Fibroblast of peridontal ligament (primary cell): ENCODE measurements around the gene DBF4B.

Experiments used
- DNase-seq: peaks from one replicate; pipeline ENCODE4 v3.0.0-alpha.2; 2010; ENCODE audit errors: extremely low read depth

The DBF4B gene

DNA sequence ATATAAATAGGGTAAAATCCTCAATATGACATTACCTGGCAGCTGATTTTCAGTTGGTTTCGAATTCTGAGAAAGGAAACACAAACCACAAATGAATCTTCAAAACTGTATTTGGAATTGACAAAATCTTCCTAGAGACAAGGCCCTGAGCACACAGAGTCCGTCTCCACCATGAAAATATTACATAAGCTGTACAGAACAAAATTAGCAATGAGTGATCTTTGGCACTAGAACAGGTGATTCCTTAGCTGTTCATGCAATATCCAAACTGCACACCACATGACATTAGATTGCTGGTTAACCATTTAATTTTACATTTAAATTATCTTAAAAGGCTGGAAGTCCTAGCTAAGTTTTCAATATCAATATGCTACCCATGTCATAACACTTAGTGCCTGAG lies 89.9 kb downstream of the DBF4B start:
- DNase-seq = no peak
